Hepatocyte (in vitro differentiated cells): ENCODE results near the gene UBL4A. TPM values are rescaled to one million over a fixed set of nuclear protein-coding genes. Genes with fewer than 3 reads are reported as not detected.
A peak's percentile ranks its signal among the peaks of the same experiment; 100 is the strongest.

Experiments
- DNase-seq: peaks from one replicate; pipeline ENCODE4 v3.0.0-alpha.2; 2016; ENCODE audit warnings: low spot score
- H2AFZ ChIP-seq: fragments of 200-600 bp; sonication (generic); 2 replicates; pipeline ENCODE4 v1.6.0; 2016; ENCODE audit warnings: antibody characterized with exemption, mild to moderate bottlenecking
- H3K27ac ChIP-seq: fragments of 200-600 bp; sonication (generic); 2 replicates; pipeline ENCODE4 v1.5.1; 2016; ENCODE audit warnings: mild to moderate bottlenecking
- H3K27me3 ChIP-seq: fragments of 200-600 bp; sonication (generic); 2 replicates; pipeline ENCODE4 v1.6.1; 2016
- H3K36me3 ChIP-seq: fragments of 200-600 bp; sonication (generic); replicated peaks from 2 replicates; pipeline ENCODE4 v1.5.1; 2016; ENCODE audit warnings: low read depth; ENCODE audit not compliant: insufficient read depth
- H3K4me1 ChIP-seq: fragments of 200-600 bp; sonication (generic); 2 replicates; pipeline ENCODE4 v1.5.1; 2016; ENCODE audit warnings: mild to moderate bottlenecking, moderate library complexity; ENCODE audit not compliant: insufficient read depth
- H3K4me2 ChIP-seq: fragments of 200-600 bp; sonication (generic); 2 replicates; pipeline ENCODE4 v1.6.0; 2016
- H3K4me3 ChIP-seq: fragments of 200-600 bp; sonication (generic); 2 replicates; pipeline ENCODE4 v1.5.1; 2016; ENCODE audit warnings: mild to moderate bottlenecking
- H3K79me2 ChIP-seq: fragments of 200-600 bp; sonication (generic); 2 replicates; pipeline ENCODE4 v1.6.0; 2017; ENCODE audit warnings: mild to moderate bottlenecking
- H3K9me2 ChIP-seq: fragments of 200-600 bp; sonication (generic); replicated peaks from 2 replicates; pipeline ENCODE4 v1.6.0; 2017; ENCODE audit warnings: mild to moderate bottlenecking; ENCODE audit not compliant: insufficient read depth
- H3K9me3 ChIP-seq: fragments of 200-600 bp; sonication (generic); 2 replicates; pipeline ENCODE4 v1.5.1; 2016; ENCODE audit warnings: low read depth, mild to moderate bottlenecking
- H4K20me1 ChIP-seq: fragments of 200-600 bp; sonication (generic); 2 replicates; pipeline ENCODE4 v1.6.0; 2016; ENCODE audit warnings: mild to moderate bottlenecking; ENCODE audit not compliant: insufficient read depth, poor library complexity, severe bottlenecking
- EZH2 ChIP-seq: fragments of 200-600 bp; sonication (generic); IDR thresholded peaks from 2 replicates; pipeline ENCODE4 v1.6.1; 2016; ENCODE audit warnings: antibody characterized with exemption, mild to moderate bottlenecking, borderline replicate concordance
- EZH2phosphoT487 ChIP-seq: fragments of 200-600 bp; sonication (generic); IDR thresholded peaks from one replicate; pipeline ENCODE4 v1.6.1; 2018; ENCODE audit warnings: antibody characterized with exemption, mild to moderate bottlenecking, low read depth, moderate library complexity; ENCODE audit not compliant: unreplicated experiment, severe bottlenecking
- WGBS: methylation state at CpG from one replicate; pipeline ENCODE4 v1.1.6; 2016; ENCODE audit warnings: low lambda C conversion rate; ENCODE audit errors: missing lambda C conversion rate; 5-methylcytosine and 5-hydroxymethylcytosine counted together
- polyA plus RNA-seq: library from polyadenylated mRNA; unstranded; fragments of >200 nt; fragmentation: Nextera tagmentation; extraction: Ambion mirVana; gene quantifications from 2 replicates; pipeline ENCODE4 v1.2.1, GENCODE V29; 2016
- total RNA-seq: library from RNA; depleted of rRNA; stranded (reverse); fragments of >200 nt; gene quantifications from 2 replicates; pipeline ENCODE4 v1.2.3, GENCODE V29; 2014
- TF ChIP-seq, protein P1 (sequence below): fragments of 200-600 bp; sonication (generic); IDR thresholded peaks from 2 replicates; pipeline ENCODE4 v1.5.1; 2016; ENCODE audit warnings: antibody characterized with exemption, mild to moderate bottlenecking; ENCODE audit not compliant: poor library complexity

Gene UBL4A
- total and polyA plus RNA-seq, 2 experiments from 2014 or later = 25.0 to 34.0 TPM

DNA sequence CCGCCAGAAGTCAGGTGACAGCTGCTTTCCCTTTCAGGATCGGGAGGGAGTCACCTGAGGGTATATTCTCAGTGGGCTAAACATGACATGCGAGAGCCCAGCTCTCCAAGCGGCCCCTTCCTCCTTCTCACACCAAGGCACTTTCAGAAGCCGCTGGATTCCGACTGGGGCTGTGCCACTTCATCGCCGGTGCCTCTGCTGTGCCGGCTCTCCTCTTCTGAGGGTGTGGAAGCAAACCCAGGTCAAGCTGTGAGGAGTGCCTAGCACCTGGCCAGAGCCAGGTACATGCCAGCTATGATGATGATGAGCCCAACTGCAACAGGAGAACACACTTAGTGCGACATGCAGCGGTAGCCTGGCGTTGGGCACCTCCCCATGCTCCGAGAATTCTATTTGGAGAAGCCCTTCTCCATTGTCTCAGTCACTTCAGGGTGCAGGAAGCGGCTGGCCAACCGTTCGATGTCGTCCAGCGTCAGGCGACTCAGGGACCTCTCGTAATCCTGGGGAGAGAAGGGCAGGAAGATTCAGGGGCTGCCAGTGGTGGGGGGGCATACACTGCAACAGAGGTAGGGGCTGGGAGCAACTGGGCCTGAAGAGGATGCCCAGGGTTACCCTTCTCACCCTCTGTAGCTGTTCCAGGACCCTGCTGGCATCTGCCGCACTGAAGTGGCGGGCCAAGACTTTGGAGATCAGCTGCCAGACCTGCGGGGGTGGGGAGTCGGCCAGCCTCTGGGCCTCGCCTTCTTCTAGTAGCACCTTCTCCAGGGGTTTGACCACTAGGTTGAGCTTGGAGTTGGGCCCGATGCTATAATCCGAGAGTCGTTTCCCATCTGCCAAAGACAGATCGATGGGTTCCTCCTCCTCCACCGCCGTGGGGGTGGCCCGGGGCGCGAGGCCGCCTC is 1.0 kb downstream of the UBL4A start:
- Histone ChIP-seq H4K20me1 (no peaks in the 10 kb centered on the region), H3K4me3 (no peak overlapping the region), H3K9me3 (no peaks in the 10 kb centered on the region), H2AFZ (no peak overlapping the region), H3K4me1 (peaks cover 2% of the 10 kb centered on the region), H3K27ac (peak overlapping the region; percentile 81), H3K79me2 (peaks cover 5% of the 10 kb centered on the region), H3K4me2 (peak overlapping the region; percentile 80), H3K9me2 (no peaks in the 10 kb centered on the region), H3K27me3 (no peaks in the 10 kb centered on the region), H3K36me3 (no peaks in the 10 kb centered on the region)
- WGBS = 84% methylated on average over 34 of the region's 35 CpGs
- no peak for DNase-seq
- TF ChIP-seq EZH2phosphoT487 (no peak), EZH2 (no peak)
- TF ChIP-seq, protein P1, sequence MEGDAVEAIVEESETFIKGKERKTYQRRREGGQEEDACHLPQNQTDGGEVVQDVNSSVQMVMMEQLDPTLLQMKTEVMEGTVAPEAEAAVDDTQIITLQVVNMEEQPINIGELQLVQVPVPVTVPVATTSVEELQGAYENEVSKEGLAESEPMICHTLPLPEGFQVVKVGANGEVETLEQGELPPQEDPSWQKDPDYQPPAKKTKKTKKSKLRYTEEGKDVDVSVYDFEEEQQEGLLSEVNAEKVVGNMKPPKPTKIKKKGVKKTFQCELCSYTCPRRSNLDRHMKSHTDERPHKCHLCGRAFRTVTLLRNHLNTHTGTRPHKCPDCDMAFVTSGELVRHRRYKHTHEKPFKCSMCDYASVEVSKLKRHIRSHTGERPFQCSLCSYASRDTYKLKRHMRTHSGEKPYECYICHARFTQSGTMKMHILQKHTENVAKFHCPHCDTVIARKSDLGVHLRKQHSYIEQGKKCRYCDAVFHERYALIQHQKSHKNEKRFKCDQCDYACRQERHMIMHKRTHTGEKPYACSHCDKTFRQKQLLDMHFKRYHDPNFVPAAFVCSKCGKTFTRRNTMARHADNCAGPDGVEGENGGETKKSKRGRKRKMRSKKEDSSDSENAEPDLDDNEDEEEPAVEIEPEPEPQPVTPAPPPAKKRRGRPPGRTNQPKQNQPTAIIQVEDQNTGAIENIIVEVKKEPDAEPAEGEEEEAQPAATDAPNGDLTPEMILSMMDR = no peak

DNA sequence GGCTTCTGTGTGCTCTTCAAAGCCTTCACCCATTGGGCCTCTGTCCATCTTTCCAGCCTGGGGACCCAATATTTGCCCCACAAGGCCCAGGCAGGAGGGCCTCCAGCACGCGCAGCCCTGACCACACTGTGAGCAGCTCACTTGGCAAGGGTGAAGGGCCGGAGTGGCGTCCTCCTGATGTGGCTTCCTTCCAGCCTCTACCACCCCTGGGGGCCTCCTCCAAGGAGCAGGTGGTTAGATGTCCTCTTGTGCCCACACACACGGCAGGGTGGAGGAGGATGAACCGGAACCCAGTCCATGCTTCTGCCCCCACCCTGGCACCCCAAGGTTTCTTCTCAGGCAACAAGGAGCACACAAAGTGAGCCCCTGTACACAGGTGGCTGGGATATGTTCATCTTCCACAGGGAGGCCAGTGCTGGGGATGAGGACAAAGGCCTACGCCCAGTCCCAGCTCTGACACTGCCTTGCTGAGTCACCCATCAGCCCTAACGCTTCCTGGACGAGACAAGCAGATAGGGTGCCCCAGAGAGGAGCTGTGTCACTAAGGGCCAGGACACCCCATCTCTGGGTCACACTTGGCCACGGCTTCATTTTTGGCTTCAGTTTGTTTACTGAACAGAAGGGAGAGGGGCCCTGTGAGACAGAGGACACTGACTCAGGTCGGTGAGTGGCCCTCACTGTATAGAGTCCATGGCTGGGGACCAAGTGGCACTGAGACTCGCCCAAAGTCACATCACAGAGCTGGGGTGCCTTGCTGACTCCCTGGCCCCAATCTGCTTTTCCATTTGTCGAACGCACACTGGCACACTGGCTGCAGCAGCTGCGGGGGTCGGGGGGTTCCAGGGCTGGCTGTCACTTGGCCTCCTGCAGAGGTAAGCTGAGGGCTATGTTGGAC is 1.9 kb downstream of the UBL4A start:
- Histone ChIP-seq H3K4me2 (no peak overlapping the region), H3K27me3 (no peaks in the 10 kb centered on the region), H3K4me3 (no peak overlapping the region), H2AFZ (no peak overlapping the region), H3K9me3 (no peaks in the 10 kb centered on the region), H3K9me2 (no peaks in the 10 kb centered on the region), H3K79me2 (peaks cover 5% of the 10 kb centered on the region), H3K36me3 (no peaks in the 10 kb centered on the region), H3K27ac (no peak overlapping the region), H4K20me1 (no peaks in the 10 kb centered on the region), H3K4me1 (peaks cover 2% of the 10 kb centered on the region)
- DNase-seq = peak; percentile 40
- TF ChIP-seq EZH2 = no peak
- TF ChIP-seq, protein P1 = no peak
- no peak for TF ChIP-seq EZH2phosphoT487
- 90% methylated on average over 16 of the region's 16 CpGs for WGBS

DNA sequence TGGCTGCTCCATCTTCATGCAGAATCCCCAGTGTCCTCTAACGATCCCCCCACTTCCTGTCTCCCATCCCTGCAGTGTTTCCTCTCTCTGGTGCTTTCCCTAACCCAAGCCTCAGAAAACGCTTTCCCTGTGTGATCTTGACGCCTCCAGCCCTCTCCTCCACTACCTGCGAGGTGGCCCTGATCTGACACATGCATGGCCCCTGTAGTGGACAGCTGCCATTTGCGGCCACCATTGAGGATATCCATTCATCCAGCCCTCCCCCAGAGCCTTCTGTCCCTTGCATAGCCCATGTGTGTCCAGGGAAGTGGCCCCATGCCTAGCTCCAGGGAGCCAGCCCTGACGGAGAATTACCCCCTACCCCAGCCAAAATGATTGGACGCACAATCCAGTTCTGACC is 3.1 kb downstream of the UBL4A start:
- DNase-seq = no peak
- WGBS = 81% methylated on average over 7 of the region's 7 CpGs
- H3K36me3 ChIP-seq = no peaks in the 10 kb centered on the region
- H3K79me2 ChIP-seq = peaks cover 3% of the 10 kb centered on the region
- no peaks in the 10 kb centered on the region for H3K4me1 ChIP-seq
- H3K27ac ChIP-seq = no peak overlapping the region
- no peaks in the 10 kb centered on the region for H3K9me2 ChIP-seq
- TF ChIP-seq, protein P1 = no peak
- TF ChIP-seq EZH2 (no peak), EZH2phosphoT487 (no peak)
- H3K4me3 ChIP-seq = no peak overlapping the region
- H3K27me3 ChIP-seq = no peaks in the 10 kb centered on the region
- no peaks in the 10 kb centered on the region for H4K20me1 ChIP-seq
- no peak overlapping the region for H2AFZ ChIP-seq
- no peak overlapping the region for H3K4me2 ChIP-seq
- H3K9me3 ChIP-seq = no peaks in the 10 kb centered on the region
